ENCODE data around the gene UTS2B.

GRCh38 chr3:191350396-191351090, 20.2 kb upstream of the UTS2B start:
- TF ChIP-seq POLR2AphosphoS5 (IDR thresholded peaks at IDR 0.05; ENCODE audit: low read depth): no peak
- no peak for TF ChIP-seq CTCF (conservative IDR thresholded peaks at IDR 0.05; ENCODE audit: low read depth in 2 of 2)
- no peak for TF ChIP-seq EZH2 (IDR thresholded peaks at IDR 0.05; ENCODE audit: low read depth, unreplicated experiment)
- TF ChIP-seq REST (IDR thresholded peaks at IDR 0.05; ENCODE audit: unreplicated experiment): no peak
- TF ChIP-seq JUNB (IDR thresholded peaks at IDR 0.05; ENCODE audit: unreplicated experiment): no peak
- TF ChIP-seq EZH2phosphoT487 (IDR thresholded peaks at IDR 0.05; ENCODE audit: unreplicated experiment): no peak
- TF ChIP-seq CREB1 (CRISPR knock-in tag; IDR thresholded peaks at IDR 0.05; ENCODE audit: low read depth): no peak
- no peak for TF ChIP-seq ZNF462 (CRISPR knock-in tag; IDR thresholded peaks at IDR 0.05)

Data from GM23338 (cell line).